Dermis blood vessel endothelial cell (primary cell): ENCODE data around the gene TPP2. TPM values are rescaled to one million over a fixed set of nuclear protein-coding genes. Genes with fewer than 3 reads are reported as not detected.

Experiments
- DNase-seq: peaks from one replicate; pipeline ENCODE4 v3.0.0; 2010
- total RNA-seq: library from RNA; depleted of rRNA; stranded (reverse); fragments of >200 nt; gene quantifications from 2 replicates; pipeline ENCODE4 v1.2.3, GENCODE V29; 2014

Gene TPP2
- total RNA-seq, result 61.1 and 75.2 TPM in 2 replicates

DNA sequence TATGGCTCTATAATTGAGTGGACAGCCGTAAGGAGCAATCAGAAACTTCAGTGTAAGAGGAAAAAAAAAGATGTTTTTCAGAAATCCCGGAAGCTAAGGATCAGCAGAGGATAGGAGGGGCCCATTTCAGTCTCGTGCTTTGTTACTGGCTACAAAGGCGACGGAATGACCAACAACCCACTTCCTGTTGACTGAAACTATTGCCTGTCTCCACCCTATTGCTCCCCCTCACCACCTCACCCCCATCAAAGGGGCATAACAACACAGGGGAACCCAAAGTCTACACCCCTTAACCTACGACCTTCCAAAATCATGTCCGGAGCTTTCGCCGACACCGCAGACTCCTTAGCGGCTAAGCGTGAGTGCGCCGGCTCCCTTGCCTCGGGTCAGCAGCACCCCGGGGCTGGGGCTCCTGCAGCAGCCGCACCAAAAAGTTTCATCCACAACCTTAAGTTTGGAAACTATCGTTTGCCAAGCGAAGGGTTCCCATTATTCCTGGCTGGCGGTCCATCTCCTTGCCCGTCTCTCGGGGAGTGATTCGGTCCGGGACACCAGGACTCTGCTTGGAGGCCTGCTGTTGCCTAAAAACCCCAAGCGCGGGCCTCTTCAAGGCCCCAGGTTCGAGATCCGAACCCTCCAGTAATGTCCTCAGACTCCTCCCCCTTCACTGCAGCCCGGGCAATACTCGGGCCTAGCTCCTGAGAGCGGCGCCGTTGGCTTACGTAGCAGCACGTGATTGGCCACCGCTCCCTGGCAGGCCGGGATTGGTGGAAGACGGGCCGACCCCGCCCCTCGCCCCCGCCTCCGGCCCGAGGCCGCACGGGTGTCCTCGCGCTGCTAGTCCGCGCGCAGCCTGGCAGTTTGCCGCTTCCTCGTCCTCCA lies at the start of gene TPP2:
Gene TPP2, plus strand, starts transcription at position 840 of the 882 bp plus-strand sequence. CDS start 53 bp downstream, outside the sequence.
- peak; percentile 99 for DNase-seq

DNA sequence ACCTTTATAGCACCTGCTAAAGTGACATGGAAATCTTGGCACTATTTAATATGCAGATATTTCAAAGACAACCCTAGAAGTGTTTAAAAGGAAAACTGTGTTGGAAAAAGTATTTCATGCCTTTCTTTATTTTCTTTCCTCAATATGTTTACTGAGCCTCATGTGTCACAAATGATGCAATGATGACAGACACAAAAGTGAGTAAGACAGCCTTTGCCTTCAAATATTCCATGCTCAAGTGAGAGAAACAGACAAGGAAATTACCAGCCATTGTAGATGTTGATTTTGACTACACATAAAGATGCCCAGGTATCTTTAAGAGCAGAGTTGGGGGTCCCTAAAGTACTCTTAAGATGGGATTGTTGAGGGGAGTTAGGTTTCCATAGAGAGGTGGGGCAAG lies 48.0 kb upstream of the TPP2 start:
- DNase-seq, result no peak

DNA sequence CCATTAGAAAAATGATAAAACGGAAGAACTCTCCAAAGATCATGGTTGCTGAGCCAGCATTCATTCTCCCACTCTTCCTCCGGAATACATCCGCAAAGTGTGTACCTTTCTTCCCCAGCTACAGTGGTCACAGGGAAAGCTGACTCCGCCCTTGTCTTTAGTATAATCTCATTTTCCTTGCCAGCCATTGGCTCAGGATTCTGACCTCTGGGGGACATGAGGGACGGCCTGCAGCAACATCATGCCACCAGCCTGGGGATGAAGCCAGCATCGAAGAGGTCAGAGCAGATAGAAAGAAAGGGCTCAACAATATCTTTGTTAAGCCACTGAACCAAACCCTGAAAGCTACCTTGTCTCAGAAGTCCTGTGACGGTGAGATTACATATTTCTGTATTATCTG lies 46.3 kb upstream of the TPP2 start:
- DNase-seq, result no peak

DNA sequence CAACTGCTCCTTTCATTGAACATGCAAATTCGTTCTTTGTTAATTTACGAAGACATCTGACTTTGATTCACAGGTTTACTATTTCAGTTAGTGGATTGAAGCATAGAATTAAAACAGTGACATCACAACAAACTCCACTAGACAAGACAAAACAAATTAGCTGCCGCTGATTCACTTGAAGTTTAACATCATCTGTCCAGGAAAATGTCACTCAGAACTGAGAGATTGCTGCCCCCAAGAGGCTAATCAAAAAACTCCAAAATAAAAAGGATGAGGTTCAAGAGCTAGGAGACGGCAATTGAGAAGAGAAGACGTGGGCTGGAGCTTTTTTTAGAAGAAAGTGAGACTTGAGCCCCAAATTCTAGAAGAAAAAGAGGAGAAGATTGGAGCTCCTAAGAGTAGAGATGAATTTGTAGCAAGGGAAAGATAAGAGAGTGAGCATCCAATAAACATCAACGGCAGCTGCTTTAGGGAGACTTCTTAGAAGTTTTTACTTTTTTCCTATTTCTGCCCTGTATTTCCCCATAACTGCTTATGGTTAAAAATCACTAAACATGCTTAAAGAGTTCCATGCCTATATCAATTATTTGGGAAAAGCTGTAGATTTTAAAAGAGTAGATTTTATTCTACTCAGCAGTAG lies 40.8 kb upstream of the TPP2 start:
- DNase-seq, result peak; percentile 65

DNA sequence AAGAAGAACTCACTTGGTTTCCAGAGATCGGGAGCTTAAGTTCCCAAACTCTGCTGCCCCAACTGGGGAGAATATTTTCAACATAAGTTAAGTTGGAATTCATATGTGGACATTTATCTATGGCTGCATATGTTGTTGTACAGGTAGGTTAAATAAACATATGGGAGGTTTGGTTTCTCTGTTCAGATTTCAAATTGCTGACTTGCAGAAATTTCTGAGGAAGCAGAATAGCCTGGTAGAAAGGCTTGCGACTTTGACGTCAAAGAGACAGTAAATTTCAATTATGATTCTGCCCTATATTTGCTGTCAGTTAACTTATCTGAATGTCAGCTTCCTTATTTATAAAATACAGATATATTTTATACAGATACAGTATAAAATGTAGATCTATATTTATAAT lies 40.0 kb upstream of the TPP2 start:
- DNase-seq, result no peak

DNA sequence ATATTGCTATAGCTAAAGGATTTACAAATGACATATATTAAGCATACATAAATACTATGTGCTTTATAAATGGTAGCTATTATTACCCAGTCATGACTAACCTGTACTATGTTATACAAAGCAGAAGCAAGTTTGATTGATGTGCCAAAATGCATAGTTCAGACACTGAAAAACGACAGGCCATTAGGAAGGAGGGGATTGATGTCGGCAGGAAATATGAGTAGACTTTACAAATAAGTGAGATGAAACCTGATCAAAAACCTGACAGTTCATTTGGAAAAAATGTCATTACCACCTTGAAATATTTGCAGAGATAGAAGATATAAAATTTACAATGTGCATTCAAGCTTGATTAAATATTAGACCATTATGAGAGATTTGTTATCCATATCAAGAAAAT lies 38.8 kb upstream of the TPP2 start:
- no peak for DNase-seq

DNA sequence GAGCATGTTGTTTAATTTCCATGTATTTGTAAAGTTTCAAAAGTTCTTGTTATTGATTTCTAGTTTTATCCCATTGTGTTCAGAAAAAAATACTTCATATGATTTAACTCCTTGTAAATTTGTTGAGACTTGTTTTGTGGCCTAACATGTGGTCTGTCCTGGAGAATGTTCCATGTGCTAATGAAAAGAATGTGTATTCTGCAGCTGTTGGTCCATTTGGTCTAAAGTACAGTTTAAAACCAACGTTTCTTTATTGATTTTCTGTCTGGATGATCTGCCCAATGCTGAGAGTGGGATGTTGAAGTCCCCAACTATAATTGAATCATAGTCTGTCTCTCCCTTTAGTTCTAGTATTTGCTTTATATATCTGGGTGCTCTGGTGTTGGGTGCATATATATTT lies 34.9 kb upstream of the TPP2 start:
- no peak for DNase-seq

DNA sequence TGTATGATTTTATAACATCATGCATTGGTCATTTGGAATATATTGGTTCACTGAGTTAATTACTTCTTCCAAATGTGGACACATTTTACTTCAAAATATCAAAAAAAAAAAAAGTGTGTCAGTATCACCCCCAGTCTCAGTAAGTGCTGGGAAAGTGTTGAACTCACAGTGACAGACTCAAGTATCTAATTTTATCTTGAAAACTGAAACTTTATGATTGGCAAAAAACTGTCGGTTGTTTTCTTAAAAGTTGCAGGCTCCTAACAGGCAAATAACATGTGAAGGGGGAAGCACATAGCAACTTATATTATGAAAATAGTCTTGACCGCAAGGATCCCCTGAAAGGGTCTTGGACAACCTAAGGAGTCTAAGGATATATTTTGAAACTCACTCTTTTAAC lies 33.5 kb upstream of the TPP2 start:
- DNase-seq, result no peak

DNA sequence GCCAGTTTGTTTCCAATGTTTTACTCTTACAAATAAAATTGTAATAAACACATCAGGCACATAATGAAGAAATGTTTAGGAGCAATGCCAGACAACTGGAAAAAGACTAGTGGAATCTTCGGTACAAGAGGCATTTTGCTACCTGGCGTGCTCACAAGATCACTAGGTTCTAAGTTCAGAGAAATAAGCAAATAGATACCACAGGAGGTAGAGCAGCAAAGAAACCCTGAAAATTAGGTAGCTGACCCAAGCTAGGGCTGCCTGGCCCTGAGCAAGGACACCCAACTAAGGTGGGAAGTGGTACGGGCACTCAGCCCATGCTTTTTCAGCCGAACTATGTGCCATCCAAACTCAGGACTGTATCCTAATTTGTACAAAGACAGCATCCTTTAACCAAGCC lies 32.2 kb upstream of the TPP2 start:
- no peak for DNase-seq

DNA sequence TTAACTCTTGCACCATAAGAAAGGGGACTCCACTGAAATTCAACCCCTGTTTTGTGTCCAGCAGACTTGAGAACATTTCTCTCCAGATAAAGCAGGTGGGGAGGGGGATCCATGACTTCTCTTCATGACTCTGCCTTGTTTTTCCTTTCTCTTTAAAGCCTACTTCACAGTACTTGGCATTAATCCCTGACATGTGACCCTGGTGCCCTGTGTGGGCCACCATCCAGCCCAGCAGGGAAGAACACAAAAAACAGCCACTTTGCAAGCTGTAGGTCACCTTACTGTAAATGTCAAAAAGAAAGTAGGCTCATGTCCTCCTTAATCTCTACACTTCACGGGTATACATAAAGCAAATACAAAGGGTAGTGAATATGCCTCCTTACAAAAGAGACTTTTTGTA lies 30.3 kb upstream of the TPP2 start:
- no peak for DNase-seq

DNA sequence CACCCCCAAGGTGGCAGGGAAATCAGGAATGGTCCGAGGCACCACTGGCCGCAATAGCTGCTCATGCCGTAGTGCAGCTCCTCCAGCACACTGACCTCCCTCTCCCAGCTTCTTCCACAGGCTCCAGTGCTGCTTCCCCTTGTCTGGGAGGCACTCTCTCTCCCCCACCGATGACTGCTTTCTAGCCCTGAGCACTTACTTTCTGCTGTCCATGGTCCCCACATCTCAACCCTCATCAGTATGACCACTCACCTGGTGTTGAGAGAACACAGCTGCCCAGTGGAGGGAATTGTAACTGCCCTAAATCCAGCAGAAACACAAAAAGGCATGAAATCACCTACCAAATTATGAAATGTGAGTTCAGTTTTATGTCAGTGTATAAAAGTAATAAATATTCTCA lies 28.9 kb upstream of the TPP2 start:
- DNase-seq, result no peak

DNA sequence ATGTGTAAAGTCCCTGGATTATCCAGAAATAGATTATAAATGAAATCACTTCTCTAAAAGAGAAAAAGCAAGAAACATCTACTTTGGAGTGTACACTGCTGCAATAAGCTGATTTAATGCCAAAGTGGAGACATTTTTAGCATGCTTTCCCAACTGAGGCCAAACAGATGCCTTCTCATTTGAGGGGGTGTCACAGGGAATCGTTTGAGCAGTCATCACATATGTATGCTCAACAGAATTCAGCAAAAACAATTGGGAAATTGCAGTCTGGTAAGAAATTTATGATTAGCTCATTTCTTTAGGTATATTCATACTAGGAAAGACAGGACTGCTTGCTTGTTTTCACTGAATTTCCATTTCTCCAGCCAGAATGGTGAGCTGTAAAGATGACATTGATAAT lies 27.3 kb upstream of the TPP2 start:
- no peak for DNase-seq

DNA sequence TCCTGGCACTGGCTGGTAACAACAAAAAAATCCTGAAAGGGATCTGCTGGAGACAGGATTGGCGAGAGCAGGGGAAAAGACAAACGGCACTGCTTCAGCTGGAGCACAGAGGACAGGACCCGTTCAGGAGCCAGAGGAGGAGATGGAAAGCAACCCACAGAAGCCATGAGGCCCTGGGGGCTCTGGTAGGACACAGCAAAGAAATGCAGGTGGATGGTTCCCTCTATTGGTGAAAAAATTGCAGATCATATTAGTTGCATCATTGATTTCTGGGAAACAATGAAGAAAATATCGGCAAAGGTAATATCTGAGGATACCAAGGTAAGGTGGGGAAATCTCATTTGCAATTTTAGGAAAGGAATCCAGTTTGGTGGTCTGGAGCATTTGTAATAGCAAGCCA lies 25.7 kb upstream of the TPP2 start:
- DNase-seq, result no peak

DNA sequence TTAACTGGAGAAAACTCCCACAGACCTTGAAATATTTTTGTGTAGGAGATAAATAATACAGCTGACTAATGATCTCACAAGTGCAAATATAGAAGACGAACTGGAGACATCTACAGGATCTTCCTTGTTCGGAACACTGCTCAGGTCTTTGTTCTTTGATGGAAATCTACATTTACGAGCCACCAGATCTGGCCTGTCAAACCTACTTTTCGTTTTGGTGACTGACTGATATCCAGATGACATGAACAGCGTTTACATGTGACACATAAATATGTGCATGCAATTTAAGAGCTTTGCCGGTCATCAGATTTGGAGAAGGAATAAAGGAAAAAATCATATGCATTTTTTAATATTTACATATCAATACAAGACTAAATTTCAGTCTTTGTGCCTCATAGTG lies 24.5 kb upstream of the TPP2 start:
- no peak for DNase-seq

DNA sequence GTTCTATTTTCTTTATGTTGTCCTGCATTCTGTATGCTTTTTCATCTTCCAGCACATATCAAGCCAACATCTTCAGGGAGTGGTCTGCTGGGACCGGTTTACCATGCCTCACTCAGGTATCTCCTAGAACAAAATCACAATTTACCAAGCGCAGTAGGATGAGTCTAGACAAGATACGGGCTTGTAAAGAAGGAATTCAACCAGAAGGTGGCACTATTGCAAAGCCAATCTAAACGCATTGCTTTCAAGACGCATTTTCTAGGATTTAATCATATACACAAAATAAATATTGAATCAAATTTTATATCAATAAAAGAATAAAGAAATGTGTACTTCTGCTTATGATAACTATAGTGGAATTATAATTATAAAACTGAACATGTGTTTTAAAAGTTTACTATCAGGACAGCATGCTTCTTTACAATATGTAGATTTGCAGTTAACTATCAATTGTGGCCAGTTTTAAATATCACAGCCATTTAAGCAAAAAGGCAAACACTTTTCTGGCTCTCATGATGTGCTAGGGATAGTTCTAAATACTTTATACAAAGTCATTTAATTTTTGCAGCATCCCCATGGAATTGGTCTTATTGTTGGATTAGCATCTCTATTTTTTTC lies 16.1 kb upstream of the TPP2 start:
- DNase-seq, result peak; percentile 88

DNA sequence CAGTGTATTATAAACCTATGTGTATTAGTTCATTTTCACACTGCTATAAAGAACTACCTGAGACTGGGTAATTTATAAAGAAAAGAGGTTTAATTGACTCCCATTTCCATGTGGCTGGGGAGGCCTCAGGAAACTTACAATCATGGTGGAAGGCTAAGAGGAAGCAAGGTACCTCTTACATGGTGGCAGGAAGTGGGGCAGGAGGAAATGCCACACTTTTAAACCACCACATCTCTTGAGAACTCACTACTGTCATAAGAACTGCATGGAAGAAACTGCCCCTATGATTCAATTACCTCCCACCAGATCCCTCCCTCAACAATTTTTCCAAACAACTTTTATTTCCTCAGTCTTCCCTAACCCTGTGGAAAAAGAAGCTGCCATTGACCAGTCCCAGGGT lies 14.5 kb upstream of the TPP2 start:
- no peak for DNase-seq

DNA sequence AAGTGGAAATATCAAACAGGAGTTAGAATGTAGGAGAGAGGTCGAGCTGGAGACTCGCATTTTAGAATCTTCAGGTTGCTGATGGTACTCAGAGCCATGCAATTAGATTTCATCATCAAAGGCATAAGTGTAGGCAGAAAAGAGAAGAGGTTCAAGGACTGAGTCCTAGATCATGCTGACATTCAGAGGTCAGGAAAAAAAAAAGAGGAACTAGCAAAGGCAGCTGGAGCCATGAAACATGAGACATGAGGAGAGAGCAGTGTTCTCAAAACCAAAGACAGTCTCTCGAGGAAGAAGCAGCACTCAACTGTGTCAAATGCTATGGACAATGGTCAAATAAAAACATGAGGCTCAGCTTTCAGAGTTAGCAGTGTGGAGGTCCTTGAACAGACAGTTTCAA lies 12.4 kb upstream of the TPP2 start:
- DNase-seq, result no peak

DNA sequence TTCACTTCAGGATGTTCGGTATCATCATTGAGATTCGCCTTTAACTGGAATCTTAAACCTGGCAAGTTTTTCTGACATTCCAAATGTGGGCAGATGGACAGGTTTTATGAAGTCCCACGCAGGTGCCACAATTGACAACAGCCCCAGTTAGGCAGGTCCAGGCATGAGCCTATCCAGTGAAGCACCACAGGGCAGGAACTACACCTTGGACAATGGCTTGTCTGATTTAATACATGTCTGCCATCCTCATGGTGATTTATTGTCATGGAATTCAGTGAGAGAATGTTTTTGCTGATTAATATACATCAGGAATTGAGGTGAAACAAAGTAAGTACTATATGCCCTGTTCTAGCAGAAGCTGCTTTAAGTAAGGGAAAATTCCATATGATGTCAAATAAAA lies 10.2 kb upstream of the TPP2 start:
- DNase-seq, result no peak

DNA sequence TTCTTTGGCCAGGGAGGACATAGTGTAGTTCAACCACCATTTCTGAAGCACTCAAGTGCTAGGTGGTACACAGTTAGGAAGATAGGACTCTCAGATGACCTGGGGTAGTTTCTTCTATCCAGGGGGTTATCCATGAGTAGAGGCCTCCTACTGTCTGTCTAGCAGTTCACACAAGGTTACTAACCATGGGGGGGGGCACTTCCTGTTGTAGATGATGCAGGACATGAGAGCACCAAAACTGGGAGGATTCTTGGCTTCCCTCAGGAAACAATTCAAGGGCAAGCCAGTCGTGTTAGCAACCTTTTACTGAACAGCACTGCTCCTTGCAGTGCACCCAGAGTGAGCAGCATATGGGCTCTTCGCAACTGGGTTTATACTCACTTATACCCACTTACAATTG lies 8.9 kb upstream of the TPP2 start:
- no peak for DNase-seq

DNA sequence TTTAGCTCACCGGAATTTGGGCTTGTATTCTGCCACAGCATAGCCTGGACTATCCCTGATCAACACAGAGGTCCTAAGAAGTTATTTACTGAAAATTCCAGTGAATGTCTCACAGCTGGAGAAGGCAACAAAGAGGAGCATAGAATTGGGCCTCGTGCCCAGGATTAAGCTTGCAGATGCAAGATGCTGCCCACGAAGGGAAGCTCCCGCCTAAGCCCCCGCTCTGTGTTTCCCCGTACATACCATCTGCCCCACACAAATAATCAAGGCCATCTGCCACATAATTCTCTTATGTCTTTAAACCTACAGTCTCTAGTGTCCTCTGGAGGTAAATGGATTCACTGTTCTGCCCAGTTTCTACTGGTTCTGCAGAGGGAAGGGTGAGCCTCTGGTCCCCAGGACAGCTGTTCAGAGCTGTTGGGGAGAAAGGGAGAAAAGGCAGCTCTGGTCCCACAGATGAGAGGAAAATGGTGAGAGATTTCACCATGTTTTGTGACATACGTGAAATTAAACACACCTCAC lies 7.4 kb upstream of the TPP2 start:
- DNase-seq, result no peak

DNA sequence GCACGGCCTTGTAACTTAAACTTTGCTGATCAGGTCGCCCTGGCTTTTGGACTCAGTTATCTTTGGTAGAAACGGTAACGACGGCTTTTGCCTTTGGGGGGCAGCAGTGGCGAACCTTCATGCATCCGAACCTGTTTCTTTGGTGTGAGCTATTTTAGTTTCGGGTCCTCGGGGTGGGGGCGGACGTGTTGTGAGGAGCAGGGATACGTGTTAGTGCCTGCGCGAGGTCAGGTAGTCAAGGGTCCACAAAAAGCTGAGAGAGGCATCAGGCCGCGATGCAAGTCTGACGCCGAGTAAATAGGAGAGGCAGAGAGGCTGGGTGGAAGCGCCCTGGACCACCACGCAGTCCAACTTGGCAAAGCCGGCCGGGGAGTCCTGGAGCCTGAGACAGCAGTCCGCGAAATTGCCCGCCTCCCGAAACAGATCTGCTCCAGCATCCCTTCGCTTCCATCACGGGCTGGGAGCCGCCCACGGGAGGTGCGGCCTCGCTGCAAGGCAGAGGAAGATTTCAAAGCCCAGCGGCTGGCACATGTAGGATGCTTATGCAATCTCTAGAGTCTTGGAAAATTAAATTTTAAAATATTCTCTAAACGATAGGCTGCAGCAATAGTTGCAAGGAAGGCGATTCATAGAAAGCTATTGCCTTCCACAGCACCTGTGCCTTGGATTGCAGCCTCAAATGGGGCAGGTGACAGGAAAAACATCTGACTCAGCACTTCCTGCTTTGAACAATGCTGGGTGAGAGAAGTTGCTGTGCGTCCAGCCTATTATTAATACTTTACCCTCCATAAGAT lies 4.6 kb upstream of the TPP2 start:
- DNase-seq, result peak; percentile 91

DNA sequence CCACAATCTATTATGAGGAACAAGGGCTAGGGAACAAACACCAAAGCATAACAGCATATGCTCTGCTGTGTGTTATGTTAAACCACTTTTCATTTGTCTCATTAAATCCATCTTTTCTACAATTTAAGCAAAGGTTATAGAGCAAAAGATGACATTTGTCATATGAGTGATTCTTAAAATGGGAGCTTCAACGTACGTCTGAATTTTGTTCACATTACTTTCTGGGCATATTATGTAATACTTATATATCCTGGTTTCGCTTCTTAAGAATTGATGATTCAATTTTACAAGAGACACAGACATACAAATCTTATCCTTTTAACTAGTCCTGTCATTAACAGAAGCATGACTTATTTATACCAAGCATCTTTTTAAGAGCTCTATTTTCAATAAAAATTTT lies 3.3 kb upstream of the TPP2 start:
- no peak for DNase-seq
